MCF 10A (cell line): Measurements from ENCODE around the gene ALDH3A2. TPM values are rescaled to one million over a fixed set of nuclear protein-coding genes. Genes with fewer than 3 reads are reported as not detected.

Source experiments
- BruUV-seq: library from RNA; stranded (reverse); fragments of 400-500 nt; replicated peaks from 2 replicates; lab custom pipeline; 2021; lab: Mats Ljungman, UMichigan
- CTCF ChIA-PET: fragments of 300-600 bp; sonication (Branson Sonifier 250); formaldehyde crosslinking; extraction: SDS; loops from one replicate; lab custom pipeline; 2021; ENCODE audit warnings: antibody characterized with exemption, inconsistent platforms; lab: Yijun Ruan, JAX
- POLR2A ChIA-PET: fragments of 300-600, 350-650 bp; sonication (Branson Sonifier 250); formaldehyde crosslinking; extraction: SDS; loops from one replicate; lab custom pipeline; 2020; ENCODE audit warnings: antibody characterized with exemption, inconsistent platforms; lab: Yijun Ruan, JAX
- DNase-seq: peaks from one replicate; pipeline ENCODE4 v3.0.0-alpha.2; 2018; ENCODE audit not compliant: unreplicated experiment
- H3K27ac Mint-ChIP-seq: one replicate; pipeline ENCODE4 v1.8.0; 2022; ENCODE audit warnings: mild to moderate bottlenecking, low read depth, mixed read lengths; ENCODE audit not compliant: unreplicated experiment
- H3K27me3 Mint-ChIP-seq: one replicate; pipeline ENCODE4 v1.8.0; 2022; ENCODE audit warnings: mixed read lengths; ENCODE audit not compliant: insufficient read depth, unreplicated experiment
- H3K36me3 Mint-ChIP-seq: one replicate; pipeline ENCODE4 v1.8.0; 2022; ENCODE audit warnings: mild to moderate bottlenecking, moderate library complexity, mixed read lengths; ENCODE audit not compliant: insufficient read depth, unreplicated experiment
- H3K4me1 Mint-ChIP-seq: one replicate; pipeline ENCODE4 v1.8.0; 2022; ENCODE audit warnings: mixed read lengths; ENCODE audit not compliant: insufficient read depth, unreplicated experiment
- H3K4me3 Mint-ChIP-seq: one replicate; pipeline ENCODE4 v1.8.0; 2022; ENCODE audit warnings: mild to moderate bottlenecking, moderate library complexity, mixed read lengths; ENCODE audit not compliant: unreplicated experiment
- H3K9me3 Mint-ChIP-seq: one replicate; pipeline ENCODE4 v1.8.0; 2022; ENCODE audit warnings: mixed read lengths; ENCODE audit not compliant: unreplicated experiment
- intact Hi-C: fragments of 100-400 bp; cut with micrococcal nuclease; formaldehyde crosslinking; loops from 2 replicates; pipeline ENCODE4 v1.14.1; 2022
- total RNA-seq: library from RNA; stranded (reverse); gene quantifications from 2 replicates; pipeline ENCODE4 v1.2.3, GENCODE V29; 2022
- TF ChIP-seq, protein P1 (sequence below): fragments of 200-600 bp; IDR thresholded peaks from one replicate; pipeline ENCODE4 v1.8.0; 2022; ENCODE audit warnings: antibody characterized with exemption, mild to moderate bottlenecking; ENCODE audit not compliant: unreplicated experiment

ALDH3A2 gene
- total RNA-seq, 1 experiment from 2014 or later, result 50.9 TPM

DNA sequence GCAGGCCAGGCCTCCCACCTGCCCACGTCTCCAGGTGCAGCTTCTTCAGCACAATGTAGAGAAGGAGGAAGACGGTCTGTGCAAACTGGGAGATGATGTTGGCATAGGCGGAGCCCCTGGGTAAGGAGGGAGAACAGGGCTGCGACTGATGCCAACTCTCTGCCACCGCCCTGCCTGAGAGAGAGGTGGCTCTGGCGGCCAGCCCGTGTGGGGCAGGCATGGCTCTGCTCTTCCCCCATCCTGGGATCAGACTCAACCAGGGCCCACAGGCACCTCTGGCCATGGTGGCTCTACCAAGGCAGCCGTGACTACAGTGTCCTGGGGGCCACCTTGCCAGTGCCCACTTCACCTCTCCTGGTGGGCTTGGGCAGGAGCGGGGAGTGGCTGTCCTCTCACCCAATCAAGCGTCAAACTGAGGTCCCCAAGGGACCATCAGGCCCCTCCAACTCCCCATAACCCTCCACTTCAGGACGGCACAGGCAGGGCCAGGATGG lies 59.2 kb downstream of the ALDH3A2 start:
- no peaks in the 10 kb centered on the region for H3K27me3 Mint-ChIP-seq
- no peaks in the 10 kb centered on the region for H3K9me3 Mint-ChIP-seq
- ChIA-PET CTCF (interaction anchor here (1.2 to 3.5 kb wide), 5 partner anchors 11 to 194 kb away, joined by 3 to 14 read pairs (median 9); no protein-coding TSS in a partner anchor), POLR2A (interaction anchor here (0.8 to 3.0 kb wide), 14 partner anchors 9 to 330 kb away, joined by 3 to 40 read pairs (median 10); partner anchors contain the start of genes ALDH3A1, ALDH3A2, MAPK7 and SLC47A2)
- no peak overlapping the region for H3K4me3 Mint-ChIP-seq
- no peaks in the 10 kb centered on the region for H3K36me3 Mint-ChIP-seq
- intact Hi-C loops, result no loop called here
- peaks cover 10% of the 10 kb centered on the region for H3K4me1 Mint-ChIP-seq
- DNase-seq, result no peak
- no TSS peak for BruUV-seq
- TF ChIP-seq, protein P1, sequence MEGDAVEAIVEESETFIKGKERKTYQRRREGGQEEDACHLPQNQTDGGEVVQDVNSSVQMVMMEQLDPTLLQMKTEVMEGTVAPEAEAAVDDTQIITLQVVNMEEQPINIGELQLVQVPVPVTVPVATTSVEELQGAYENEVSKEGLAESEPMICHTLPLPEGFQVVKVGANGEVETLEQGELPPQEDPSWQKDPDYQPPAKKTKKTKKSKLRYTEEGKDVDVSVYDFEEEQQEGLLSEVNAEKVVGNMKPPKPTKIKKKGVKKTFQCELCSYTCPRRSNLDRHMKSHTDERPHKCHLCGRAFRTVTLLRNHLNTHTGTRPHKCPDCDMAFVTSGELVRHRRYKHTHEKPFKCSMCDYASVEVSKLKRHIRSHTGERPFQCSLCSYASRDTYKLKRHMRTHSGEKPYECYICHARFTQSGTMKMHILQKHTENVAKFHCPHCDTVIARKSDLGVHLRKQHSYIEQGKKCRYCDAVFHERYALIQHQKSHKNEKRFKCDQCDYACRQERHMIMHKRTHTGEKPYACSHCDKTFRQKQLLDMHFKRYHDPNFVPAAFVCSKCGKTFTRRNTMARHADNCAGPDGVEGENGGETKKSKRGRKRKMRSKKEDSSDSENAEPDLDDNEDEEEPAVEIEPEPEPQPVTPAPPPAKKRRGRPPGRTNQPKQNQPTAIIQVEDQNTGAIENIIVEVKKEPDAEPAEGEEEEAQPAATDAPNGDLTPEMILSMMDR, result no peak
- H3K27ac Mint-ChIP-seq, result peak overlapping the region; percentile 27

DNA sequence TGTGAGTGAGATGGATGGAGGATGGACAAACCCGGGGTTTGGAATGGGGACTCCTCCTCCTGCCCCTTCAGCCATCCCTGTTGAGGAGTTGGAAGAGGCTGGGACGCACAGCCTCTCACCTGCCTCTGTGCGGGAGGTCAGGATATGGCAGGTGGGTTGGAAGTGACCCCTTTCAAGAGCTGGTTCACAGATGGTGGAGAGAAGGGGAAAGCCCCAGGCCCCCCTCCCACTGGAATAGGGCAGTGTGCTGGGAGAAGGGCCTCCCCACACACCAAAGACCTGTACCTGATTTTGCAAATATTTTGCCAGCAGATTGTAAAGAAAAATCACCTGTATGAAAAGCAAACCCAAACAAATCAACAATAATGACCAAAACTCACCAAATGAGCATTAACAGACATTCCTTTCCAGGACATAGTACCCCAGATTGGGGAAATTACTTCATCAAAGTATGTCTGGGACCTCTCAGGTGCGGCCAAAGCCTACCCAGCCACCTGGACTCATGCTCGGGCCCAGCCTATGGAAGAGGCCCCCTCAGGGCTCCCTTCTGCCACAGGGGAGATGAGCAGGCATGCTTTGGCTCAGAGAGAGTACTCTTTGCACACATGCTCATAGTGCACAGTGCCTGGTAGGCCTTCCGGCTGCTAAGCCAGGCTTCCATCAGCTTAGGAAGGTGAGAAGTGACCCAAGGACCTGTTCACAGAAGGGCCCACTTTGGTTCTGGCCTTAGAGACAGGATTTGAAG lies 60.1 kb downstream of the ALDH3A2 start:
- Mint-ChIP-seq H3K9me3 (no peaks in the 10 kb centered on the region), H3K4me3 (no peak overlapping the region), H3K27ac (no peak overlapping the region), H3K4me1 (peaks cover 10% of the 10 kb centered on the region), H3K27me3 (no peaks in the 10 kb centered on the region), H3K36me3 (no peaks in the 10 kb centered on the region)
- no TSS peak for BruUV-seq
- CTCF ChIA-PET, result interaction anchor here (1.2 to 3.5 kb wide), 2 partner anchors 58 to 195 kb away, joined by 3 to 9 read pairs; no protein-coding TSS in a partner anchor
- DNase-seq, result no peak
- intact Hi-C loops, result no loop called here
- POLR2A ChIA-PET, result interaction anchor here (0.6 to 2.7 kb wide), 6 partner anchors 8 to 60 kb away, joined by 3 to 40 read pairs (median 8); partner anchors contain the start of genes ALDH3A2 and SLC47A2
- TF ChIP-seq, protein P1, result no peak

DNA sequence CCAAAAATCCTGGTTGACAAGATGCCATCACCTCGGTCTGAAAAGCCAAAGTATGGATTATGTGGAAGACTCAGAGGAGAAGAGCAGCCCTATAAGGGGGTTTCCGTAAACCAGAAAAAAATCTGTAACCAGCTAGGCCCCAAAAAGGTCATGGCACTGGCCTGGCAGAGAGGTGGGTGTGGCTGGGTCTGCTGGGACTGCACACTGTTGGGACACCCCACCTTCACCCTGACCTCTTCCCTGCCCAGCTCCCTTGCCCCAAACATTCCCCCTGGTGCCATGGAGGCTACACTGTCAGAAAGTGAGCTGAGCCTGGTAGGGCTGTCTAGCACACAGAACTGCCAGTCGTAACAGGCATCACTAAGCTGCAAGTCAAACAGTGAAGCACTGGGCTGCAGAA lies 61.3 kb downstream of the ALDH3A2 start:
- intact Hi-C loops, result no loop called here
- ChIA-PET CTCF (interaction anchor here (0.8 to 3.5 kb wide), 5 partner anchors 8 to 196 kb away, joined by 3 to 9 read pairs (median 3); no protein-coding TSS in a partner anchor), POLR2A (interaction anchor here (0.6 to 1.4 kb wide), 10 partner anchors 8 to 601 kb away, joined by 3 to 10 read pairs (median 4); partner anchors contain the start of gene ALDH3A2)
- Mint-ChIP-seq H3K27me3 (no peaks in the 10 kb centered on the region), H3K9me3 (no peaks in the 10 kb centered on the region), H3K36me3 (no peaks in the 10 kb centered on the region), H3K27ac (no peak overlapping the region), H3K4me1 (peaks cover 10% of the 10 kb centered on the region), H3K4me3 (no peak overlapping the region)
- TF ChIP-seq, protein P1, result no peak
- no peak for DNase-seq
- BruUV-seq, result no TSS peak

DNA sequence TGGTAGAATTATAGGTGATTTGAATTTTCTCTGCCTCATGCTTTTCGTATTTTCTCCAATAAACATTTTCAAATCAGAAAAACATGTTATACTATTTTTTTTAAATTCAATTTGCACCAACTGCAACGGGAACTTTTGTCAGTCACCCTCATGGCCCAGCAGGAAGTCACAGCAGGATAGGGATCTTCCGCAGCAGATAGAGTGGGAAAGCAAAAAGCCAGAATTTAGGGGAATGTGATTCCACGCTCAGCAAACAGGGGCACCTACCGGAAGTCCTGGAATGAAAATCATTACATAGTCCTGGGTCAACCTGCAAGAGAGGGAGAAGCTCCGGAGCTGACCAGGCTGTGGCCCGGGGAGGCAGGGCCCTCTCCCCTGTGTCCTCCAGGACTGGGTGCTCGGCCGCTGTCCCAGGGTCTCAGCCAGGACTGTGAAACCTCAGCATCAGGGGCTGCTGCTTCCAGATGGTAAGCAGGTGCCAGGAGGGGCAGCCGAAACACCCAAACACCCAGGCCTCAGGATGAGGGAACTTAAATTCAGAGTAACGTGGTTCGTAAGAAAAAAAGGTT lies 64.0 kb downstream of the ALDH3A2 start:
- no peaks in the 10 kb centered on the region for H3K9me3 Mint-ChIP-seq
- no peaks in the 10 kb centered on the region for H3K36me3 Mint-ChIP-seq
- DNase-seq, result no peak
- peaks cover under 1% of the 10 kb centered on the region for H3K4me1 Mint-ChIP-seq
- no TSS peak for BruUV-seq
- H3K27ac Mint-ChIP-seq, result no peak overlapping the region
- H3K27me3 Mint-ChIP-seq, result no peaks in the 10 kb centered on the region
- ChIA-PET POLR2A (no interaction called here), CTCF (no interaction called here)
- TF ChIP-seq, protein P1, result no peak
- no peak overlapping the region for H3K4me3 Mint-ChIP-seq
- intact Hi-C loops, result no loop called here
